HepG2 (cell line): ENCODE data around the gene GALNT17. TPM values are rescaled to one million over a fixed set of nuclear protein-coding genes. Genes with fewer than 3 reads are reported as not detected.

Experiments used
- ATAC-seq: fragments of 200-7000 bp; cut with Tn5 transposase; 3 replicates; pipeline ENCODE4 v1.9.1; 2020; ENCODE audit warnings: mild to moderate bottlenecking, moderate library complexity
- BruUV-seq: library from RNA; stranded (reverse); fragments of 400-500 nt; replicated peaks from 2 replicates; lab custom pipeline; 2021; lab: Mats Ljungman, UMichigan
- CTCF ChIA-PET: fragments of 300-600 bp; formaldehyde crosslinking; extraction: SDS; loops from one replicate; lab custom pipeline; 2021; ENCODE audit warnings: low total read pairs, inconsistent platforms, low intra/inter-chr PET ratio; lab: Yijun Ruan, JAX
- POLR2A ChIA-PET: fragments of 350-600 bp; sonication (Branson Sonifier 250); formaldehyde crosslinking; loops from one replicate; lab custom pipeline; 2020; ENCODE audit warnings: antibody characterized with exemption, inconsistent platforms; lab: Yijun Ruan, JAX
- DNase-seq: peaks from one replicate; pipeline ENCODE4 v3.0.0-alpha.2; 2015; ENCODE audit warnings: low spot score
- FAIRE-seq: peaks from 3 replicates; lab custom pipeline; 2011; peaks lifted over from hg19 to GRCh38; lab: Jason Lieb, UNC
- H2AFZ ChIP-seq: one replicate; pipeline ENCODE4 v1.6.1; 2011; ENCODE audit warnings: low read length, inconsistent platforms
- H3K27ac ChIP-seq: fragments of 300-600 bp; 3 replicates; pipeline ENCODE4 v1.8.0; 2011; ENCODE audit warnings: mixed run types, mild to moderate bottlenecking, mixed read lengths, low read length, inconsistent platforms; ENCODE audit not compliant: insufficient read depth; ENCODE audit errors: extremely low read length
- H3K27me3 ChIP-seq, 2 experiments: fragments of 200-600 bp in 1 of 2; 2 replicates in 1 of 2; 3 replicates in 1 of 2; pipeline versions ENCODE4 v1.6.0 to v1.8.0; 2011; ENCODE audit warnings: low read length in 2 of 2, mild to moderate bottlenecking in 2 of 2, moderate library complexity in 2 of 2, inconsistent platforms in 1 of 2; ENCODE audit not compliant: insufficient read depth in 2 of 2, control insufficient read depth in 1 of 2
- H3K36me3 ChIP-seq, 2 experiments: fragments of 200-600 bp in 1 of 2; replicated peaks in 1 of 2; 2 replicates in 1 of 2; 3 replicates in 1 of 2; pipeline versions ENCODE4 v1.5.1 to v1.8.0; 2011; ENCODE audit warnings: low read length in 2 of 2, inconsistent platforms in 1 of 2; ENCODE audit not compliant: insufficient read depth in 2 of 2, control insufficient read depth in 1 of 2
- H3K4me1 ChIP-seq: 2 replicates; pipeline ENCODE4 v1.5.1; 2012; ENCODE audit warnings: low read length, inconsistent platforms; ENCODE audit not compliant: insufficient read depth
- H3K4me2 ChIP-seq: 2 replicates; pipeline ENCODE4 v1.6.0; 2011; ENCODE audit warnings: low read depth, low read length, inconsistent platforms
- H3K4me3 ChIP-seq, 3 experiments: fragments of 200-600 bp in 1 of 3; sonication (generic), shearing (Covaris generic) in 1 of 3; replicated peaks in 1 of 3; 2 replicates each; pipeline ENCODE4 v1.5.1; 2011 to 2016; ENCODE audit warnings: low read length in 3 of 3, inconsistent platforms in 2 of 3, low read depth in 2 of 3, mild to moderate bottlenecking in 2 of 3, control low read depth in 1 of 3, mixed read lengths in 1 of 3; ENCODE audit not compliant: insufficient read depth in 1 of 3
- H3K79me2 ChIP-seq: one replicate; pipeline ENCODE4 v1.6.1; 2011; ENCODE audit warnings: low read length, inconsistent platforms; ENCODE audit not compliant: insufficient read depth
- H3K9ac ChIP-seq: 2 replicates; pipeline ENCODE4 v1.6.0; 2011; ENCODE audit warnings: mild to moderate bottlenecking, low read depth, low read length, inconsistent platforms; ENCODE audit not compliant: insufficient read depth
- H3K9me3 ChIP-seq: 2 replicates; pipeline ENCODE4 v1.5.1; 2012; ENCODE audit warnings: mild to moderate bottlenecking, low read length
- H4K20me1 ChIP-seq: 2 replicates; pipeline ENCODE4 v1.6.0; 2011; ENCODE audit warnings: inconsistent platforms, mild to moderate bottlenecking, low read length, moderate library complexity; ENCODE audit not compliant: insufficient read depth
- CEBPG ChIP-seq: IDR thresholded peaks from 2 replicates; pipeline ENCODE4 v1.6.1; 2016
- FOXP1 ChIP-seq, 2 experiments: fragments of 450-650 bp in 1 of 2; IDR thresholded peaks; 2 replicates each; pipeline ENCODE4 v1.6.1; 2017 to 2018; ENCODE audit warnings: antibody characterized with exemption in 1 of 2
- JARID2 ChIP-seq: sonication (generic); formaldehyde crosslinking; IDR thresholded peaks from 2 replicates; pipeline ENCODE4 v1.8.1; 2023; ENCODE audit warnings: missing genetic modification reagents, inconsistent platforms; ENCODE audit not compliant: insufficient replicate concordance
- KLF6 ChIP-seq: IDR thresholded peaks from 2 replicates; pipeline ENCODE4 v1.8.0; 2016; ENCODE audit warnings: missing biosample characterization, missing genetic modification reagents
- SETDB1 ChIP-seq: sonication (generic); formaldehyde crosslinking; IDR thresholded peaks from 2 replicates; pipeline ENCODE4 v1.5.1; 2020; ENCODE audit warnings: missing genetic modification reagents, mild to moderate bottlenecking, borderline replicate concordance
- ZBTB8A ChIP-seq: sonication (generic); formaldehyde crosslinking; IDR thresholded peaks from 2 replicates; pipeline ENCODE4 v1.4.0; 2020; ENCODE audit warnings: mild to moderate bottlenecking, low read depth, missing genetic modification reagents, borderline replicate concordance
- ZEB1 ChIP-seq: IDR thresholded peaks from 2 replicates; pipeline ENCODE4 v1.6.1; 2012; ENCODE audit warnings: mild to moderate bottlenecking, low read depth, inconsistent platforms; ENCODE audit not compliant: insufficient replicate concordance
- ZNF614 ChIP-seq: IDR thresholded peaks from 2 replicates; pipeline ENCODE4 v1.6.1; 2018; ENCODE audit warnings: missing biosample characterization, missing genetic modification reagents, inconsistent platforms, borderline replicate concordance
- ZNF615 ChIP-seq: sonication (generic); formaldehyde crosslinking; IDR thresholded peaks from 2 replicates; pipeline ENCODE4 v1.5.0; 2020; ENCODE audit warnings: mild to moderate bottlenecking, missing genetic modification reagents, borderline replicate concordance
- WGBS: methylation state at CpG from one replicate; pipeline ENCODE4 v1.1.6; 2017; ENCODE audit warnings: low lambda C conversion rate; 5-methylcytosine and 5-hydroxymethylcytosine counted together
- in situ Hi-C: cut with HindIII; loops from 2 replicates; pipeline ENCODE4 v1.10.0; 2017; ENCODE audit warnings: low pct_unique_long_range_greater_than_20kb; ENCODE audit not compliant: extremely low pct_ligation_motif_present
- intact Hi-C: fragments of 100-400 bp; cut with micrococcal nuclease; formaldehyde crosslinking; loops from one replicate; pipeline ENCODE4 v1.10.0; 2022; ENCODE audit not compliant: unreplicated experiment
- polyA plus RNA-seq, 8 experiments: library from polyadenylated mRNA; depleted of rRNA in 3 of 8; stranded (reverse) in 7 of 8; unstranded in 1 of 8; fragments of >200 nt; fragmentation: Illumina TruSeq in 4 of 8; extraction: Trizol in 4 of 8; gene quantifications; 2 replicates each; pipeline versions ENCODE4 v1.2.1 to v1.2.3, GENCODE V29; 2011 to 2016; ENCODE audit warnings: low read depth in 4 of 8, missing spikeins in 1 of 8, mixed read lengths in 1 of 8; ENCODE audit not compliant: insufficient read depth in 1 of 8
- total RNA-seq, 5 experiments: library from RNA; depleted of rRNA; stranded (reverse); fragments of >200 nt; fragmentation: Illumina TruSeq; extraction: Trizol; gene quantifications; 2 replicates each; pipeline ENCODE4 v1.2.3, GENCODE V29; 2016; ENCODE audit warnings: low read depth in 1 of 5
- TF ChIP-seq, protein P1 (sequence below): sonication (generic); formaldehyde crosslinking; IDR thresholded peaks from 2 replicates; pipeline ENCODE4 v1.4.0; 2020; ENCODE audit warnings: missing genetic modification reagents
- TF ChIP-seq, protein P2 (sequence below): sonication (generic); formaldehyde crosslinking; IDR thresholded peaks from 2 replicates; pipeline ENCODE4 v1.4.0; 2020; ENCODE audit warnings: mild to moderate bottlenecking, missing genetic modification reagents
- TF ChIP-seq, protein P3 (sequence below): sonication (generic); formaldehyde crosslinking; IDR thresholded peaks from 2 replicates; pipeline ENCODE4 v1.9.0; 2021; ENCODE audit warnings: missing genetic modification reagents, borderline replicate concordance
- TF ChIP-seq, protein P4 (sequence below): sonication (generic); formaldehyde crosslinking; IDR thresholded peaks from 2 replicates; pipeline ENCODE4 v1.5.0; 2020; ENCODE audit warnings: missing genetic modification reagents

Gene GALNT17
- total and polyA plus RNA-seq, 2 of the 13 experiments (the other 11 are each of a cell fraction or from before 2014, with no cell fraction given), result not detected

DNA sequence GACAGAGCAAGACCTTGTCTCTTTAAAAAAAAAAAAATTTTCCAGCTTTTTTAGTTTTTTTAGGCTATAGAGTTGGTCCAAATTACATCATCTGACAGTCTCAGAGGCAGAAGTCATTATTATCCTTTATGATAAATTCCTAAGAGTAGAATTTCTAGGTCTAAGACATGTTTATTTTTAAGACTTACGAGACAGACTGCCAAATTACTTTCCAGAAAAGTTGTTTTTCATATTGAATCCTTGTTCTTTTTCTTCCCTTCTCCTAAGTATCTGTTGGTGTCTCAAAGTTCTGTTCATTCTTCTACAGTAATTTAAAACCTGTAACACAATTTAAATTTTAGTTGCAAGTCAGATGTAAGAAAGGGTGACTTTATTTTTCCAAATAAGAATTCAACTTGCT lies 421.4 kb downstream of the GALNT17 start:
- Histone ChIP-seq H3K9me3 (peaks cover 15% of the 10 kb centered on the region), H4K20me1 (no peaks in the 10 kb centered on the region), H3K79me2 (no peaks in the 10 kb centered on the region), H3K36me3 (no peaks in the 10 kb centered on the region), H3K27me3 (no peaks in the 10 kb centered on the region; a peak in 1 of 5 replicates), H2AFZ (no peak overlapping the region), H3K4me1 (no peaks in the 10 kb centered on the region), H3K9ac (no peak overlapping the region), H3K27ac (no peak overlapping the region), H3K4me2 (no peak overlapping the region), H3K4me3 (no peak overlapping the region)
- no peak for FAIRE-seq
- no TSS peak for BruUV-seq
- TF ChIP-seq ZBTB8A (CRISPR knock-in tag), result no peak
- no peak for TF ChIP-seq FOXP1 (IDR thresholded peaks at IDR 0.05)
- TF ChIP-seq FOXP1 (CRISPR knock-in tag; IDR thresholded peaks at IDR 0.05), result no peak
- TF ChIP-seq, protein P1, sequence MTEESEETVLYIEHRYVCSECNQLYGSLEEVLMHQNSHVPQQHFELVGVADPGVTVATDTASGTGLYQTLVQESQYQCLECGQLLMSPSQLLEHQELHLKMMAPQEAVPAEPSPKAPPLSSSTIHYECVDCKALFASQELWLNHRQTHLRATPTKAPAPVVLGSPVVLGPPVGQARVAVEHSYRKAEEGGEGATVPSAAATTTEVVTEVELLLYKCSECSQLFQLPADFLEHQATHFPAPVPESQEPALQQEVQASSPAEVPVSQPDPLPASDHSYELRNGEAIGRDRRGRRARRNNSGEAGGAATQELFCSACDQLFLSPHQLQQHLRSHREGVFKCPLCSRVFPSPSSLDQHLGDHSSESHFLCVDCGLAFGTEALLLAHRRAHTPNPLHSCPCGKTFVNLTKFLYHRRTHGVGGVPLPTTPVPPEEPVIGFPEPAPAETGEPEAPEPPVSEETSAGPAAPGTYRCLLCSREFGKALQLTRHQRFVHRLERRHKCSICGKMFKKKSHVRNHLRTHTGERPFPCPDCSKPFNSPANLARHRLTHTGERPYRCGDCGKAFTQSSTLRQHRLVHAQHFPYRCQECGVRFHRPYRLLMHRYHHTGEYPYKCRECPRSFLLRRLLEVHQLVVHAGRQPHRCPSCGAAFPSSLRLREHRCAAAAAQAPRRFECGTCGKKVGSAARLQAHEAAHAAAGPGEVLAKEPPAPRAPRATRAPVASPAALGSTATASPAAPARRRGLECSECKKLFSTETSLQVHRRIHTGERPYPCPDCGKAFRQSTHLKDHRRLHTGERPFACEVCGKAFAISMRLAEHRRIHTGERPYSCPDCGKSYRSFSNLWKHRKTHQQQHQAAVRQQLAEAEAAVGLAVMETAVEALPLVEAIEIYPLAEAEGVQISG, result no peak
- no peak for TF ChIP-seq CEBPG (CRISPR knock-in tag)
- no peak for TF ChIP-seq SETDB1 (CRISPR knock-in tag)
- TF ChIP-seq KLF6 (CRISPR knock-in tag), result no peak
- TF ChIP-seq, protein P2, sequence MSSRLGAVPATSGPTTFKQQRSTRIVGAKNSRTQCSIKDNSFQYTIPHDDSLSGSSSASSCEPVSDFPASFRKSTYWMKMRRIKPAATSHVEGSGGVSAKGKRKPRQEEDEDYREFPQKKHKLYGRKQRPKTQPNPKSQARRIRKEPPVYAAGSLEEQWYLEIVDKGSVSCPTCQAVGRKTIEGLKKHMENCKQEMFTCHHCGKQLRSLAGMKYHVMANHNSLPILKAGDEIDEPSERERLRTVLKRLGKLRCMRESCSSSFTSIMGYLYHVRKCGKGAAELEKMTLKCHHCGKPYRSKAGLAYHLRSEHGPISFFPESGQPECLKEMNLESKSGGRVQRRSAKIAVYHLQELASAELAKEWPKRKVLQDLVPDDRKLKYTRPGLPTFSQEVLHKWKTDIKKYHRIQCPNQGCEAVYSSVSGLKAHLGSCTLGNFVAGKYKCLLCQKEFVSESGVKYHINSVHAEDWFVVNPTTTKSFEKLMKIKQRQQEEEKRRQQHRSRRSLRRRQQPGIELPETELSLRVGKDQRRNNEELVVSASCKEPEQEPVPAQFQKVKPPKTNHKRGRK, result no peak
- TF ChIP-seq, protein P3, sequence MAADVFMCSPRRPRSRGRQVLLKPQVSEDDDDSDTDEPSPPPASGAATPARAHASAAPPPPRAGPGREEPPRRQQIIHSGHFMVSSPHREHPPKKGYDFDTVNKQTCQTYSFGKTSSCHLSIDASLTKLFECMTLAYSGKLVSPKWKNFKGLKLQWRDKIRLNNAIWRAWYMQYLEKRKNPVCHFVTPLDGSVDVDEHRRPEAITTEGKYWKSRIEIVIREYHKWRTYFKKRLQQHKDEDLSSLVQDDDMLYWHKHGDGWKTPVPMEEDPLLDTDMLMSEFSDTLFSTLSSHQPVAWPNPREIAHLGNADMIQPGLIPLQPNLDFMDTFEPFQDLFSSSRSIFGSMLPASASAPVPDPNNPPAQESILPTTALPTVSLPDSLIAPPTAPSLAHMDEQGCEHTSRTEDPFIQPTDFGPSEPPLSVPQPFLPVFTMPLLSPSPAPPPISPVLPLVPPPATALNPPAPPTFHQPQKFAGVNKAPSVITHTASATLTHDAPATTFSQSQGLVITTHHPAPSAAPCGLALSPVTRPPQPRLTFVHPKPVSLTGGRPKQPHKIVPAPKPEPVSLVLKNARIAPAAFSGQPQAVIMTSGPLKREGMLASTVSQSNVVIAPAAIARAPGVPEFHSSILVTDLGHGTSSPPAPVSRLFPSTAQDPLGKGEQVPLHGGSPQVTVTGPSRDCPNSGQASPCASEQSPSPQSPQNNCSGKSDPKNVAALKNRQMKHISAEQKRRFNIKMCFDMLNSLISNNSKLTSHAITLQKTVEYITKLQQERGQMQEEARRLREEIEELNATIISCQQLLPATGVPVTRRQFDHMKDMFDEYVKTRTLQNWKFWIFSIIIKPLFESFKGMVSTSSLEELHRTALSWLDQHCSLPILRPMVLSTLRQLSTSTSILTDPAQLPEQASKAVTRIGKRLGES (CRISPR knock-in tag), result no peak
- TF ChIP-seq, protein P4, sequence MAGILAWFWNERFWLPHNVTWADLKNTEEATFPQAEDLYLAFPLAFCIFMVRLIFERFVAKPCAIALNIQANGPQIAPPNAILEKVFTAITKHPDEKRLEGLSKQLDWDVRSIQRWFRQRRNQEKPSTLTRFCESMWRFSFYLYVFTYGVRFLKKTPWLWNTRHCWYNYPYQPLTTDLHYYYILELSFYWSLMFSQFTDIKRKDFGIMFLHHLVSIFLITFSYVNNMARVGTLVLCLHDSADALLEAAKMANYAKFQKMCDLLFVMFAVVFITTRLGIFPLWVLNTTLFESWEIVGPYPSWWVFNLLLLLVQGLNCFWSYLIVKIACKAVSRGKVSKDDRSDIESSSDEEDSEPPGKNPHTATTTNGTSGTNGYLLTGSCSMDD (CRISPR knock-in tag), result no peak
- no peak for TF ChIP-seq ZEB1
- TF ChIP-seq JARID2 (CRISPR knock-in tag), result no peak
- no peak for TF ChIP-seq ZNF615 (CRISPR knock-in tag)
- TF ChIP-seq ZNF614, result no peak
- ChIA-PET POLR2A (no interaction called here), CTCF (no interaction called here)
- ATAC-seq, result no peak
- in situ Hi-C loops, result no loop called here
- intact Hi-C loops, result no loop called here
- WGBS, result 3% methylated on average over 1 of the region's 1 CpG
- no peak for DNase-seq
